H9 (cell line): Measurements from ENCODE around the gene NBEAL2. TPM values are rescaled to one million over a fixed set of nuclear protein-coding genes. Genes with fewer than 3 reads are reported as not detected.
A peak's percentile ranks its signal among the peaks of the same experiment; 100 is the strongest.

Experiments used
- DNase-seq: peaks from one replicate; pipeline ENCODE4 v3.0.0-alpha.2; 2017
- H2AFZ ChIP-seq: one replicate; pipeline ENCODE4 v1.6.1; 2013; ENCODE audit warnings: mild to moderate bottlenecking, low read length, control low read depth, moderate library complexity
- H2AK5ac ChIP-seq: 2 replicates; pipeline ENCODE4 v1.6.1; 2013; ENCODE audit warnings: low read length, control low read depth, mixed read lengths; ENCODE audit not compliant: insufficient read length
- H2BK120ac ChIP-seq: one replicate; pipeline ENCODE4 v1.6.1; 2013; ENCODE audit warnings: low read depth, mild to moderate bottlenecking, low read length, control low read depth, inconsistent platforms; ENCODE audit not compliant: poor library complexity, severe bottlenecking
- H2BK12ac ChIP-seq: 2 replicates; pipeline ENCODE4 v1.6.1; 2013; ENCODE audit warnings: low read length, control low read depth, mixed read lengths, low read depth; ENCODE audit not compliant: insufficient read length
- H2BK15ac ChIP-seq: 2 replicates; pipeline ENCODE4 v1.6.1; 2013; ENCODE audit warnings: low read depth, low read length, control low read depth
- H2BK20ac ChIP-seq: one replicate; pipeline ENCODE4 v1.6.1; 2013; ENCODE audit warnings: low read depth, mild to moderate bottlenecking, low read length, control low read depth, inconsistent platforms; ENCODE audit not compliant: poor library complexity, severe bottlenecking
- H2BK5ac ChIP-seq: 2 replicates; pipeline ENCODE4 v1.6.1; 2013; ENCODE audit warnings: low read length, control low read depth, mixed read lengths; ENCODE audit not compliant: insufficient read length
- H3K14ac ChIP-seq: 2 replicates; pipeline ENCODE4 v1.6.1; 2013; ENCODE audit warnings: low read length, control low read depth; ENCODE audit not compliant: insufficient read depth
- H3K18ac ChIP-seq: 2 replicates; pipeline ENCODE4 v1.6.1; 2013; ENCODE audit warnings: low read depth, mild to moderate bottlenecking, mixed read lengths, low read length, control low read depth; ENCODE audit not compliant: insufficient read length
- H3K23ac ChIP-seq: 2 replicates; pipeline ENCODE4 v1.6.1; 2013; ENCODE audit warnings: low read length, control low read depth, mixed read lengths, low read depth; ENCODE audit not compliant: insufficient read length
- H3K23me2 ChIP-seq: 2 replicates; pipeline ENCODE4 v1.6.1; 2013; ENCODE audit warnings: low read depth, mild to moderate bottlenecking, mixed read lengths, low read length, control low read depth; ENCODE audit not compliant: insufficient read length, poor library complexity, severe bottlenecking
- H3K27ac ChIP-seq: 2 replicates; pipeline ENCODE4 v1.5.1; 2013; ENCODE audit warnings: low read length, control low read depth, mixed read lengths, low read depth; ENCODE audit not compliant: insufficient read length
- H3K27me3 ChIP-seq: 2 replicates; pipeline ENCODE4 v1.6.1; 2013; ENCODE audit warnings: low read length, control low read depth, inconsistent platforms; ENCODE audit not compliant: insufficient read depth
- H3K4ac ChIP-seq: 2 replicates; pipeline ENCODE4 v1.6.1; 2013; ENCODE audit warnings: low read depth, mild to moderate bottlenecking, control low read depth, inconsistent platforms, low read length, moderate library complexity
- H3K4me1 ChIP-seq: 2 replicates; pipeline ENCODE4 v1.6.1; 2013; ENCODE audit warnings: low read length, control low read depth, inconsistent platforms; ENCODE audit not compliant: insufficient read depth
- H3K4me2 ChIP-seq: 2 replicates; pipeline ENCODE4 v1.6.1; 2013; ENCODE audit warnings: low read length, control low read depth, mixed read lengths; ENCODE audit not compliant: insufficient read length, insufficient read depth
- H3K56ac ChIP-seq: 2 replicates; pipeline ENCODE4 v1.6.1; 2013; ENCODE audit warnings: low read depth, mild to moderate bottlenecking, mixed read lengths, low read length, control low read depth; ENCODE audit not compliant: insufficient read length
- H3K79me1 ChIP-seq: 2 replicates; pipeline ENCODE4 v1.6.1; 2013; ENCODE audit warnings: low read depth, mild to moderate bottlenecking, moderate library complexity, low read length, control low read depth, inconsistent platforms; ENCODE audit not compliant: insufficient read depth, poor library complexity, severe bottlenecking
- H3K79me2 ChIP-seq: 2 replicates; pipeline ENCODE4 v1.6.1; 2013; ENCODE audit warnings: low read length, control low read depth, inconsistent platforms; ENCODE audit not compliant: insufficient read depth
- H3K9ac ChIP-seq: 2 replicates; pipeline ENCODE4 v1.6.1; 2013; ENCODE audit warnings: low read length, control low read depth, mixed read lengths; ENCODE audit not compliant: insufficient read length; ENCODE audit errors: extremely low read depth
- H3K9me3 ChIP-seq: one replicate; pipeline ENCODE4 v1.6.1; 2013; ENCODE audit warnings: low read depth, low read length, inconsistent platforms; ENCODE audit not compliant: control insufficient read depth
- H3T11ph ChIP-seq: one replicate; pipeline ENCODE4 v1.6.1; 2013; ENCODE audit warnings: mild to moderate bottlenecking, low read length, control low read depth, inconsistent platforms
- H4K20me1 ChIP-seq: one replicate; pipeline ENCODE4 v1.6.1; 2013; ENCODE audit not compliant: control insufficient read depth, insufficient read length, insufficient read depth
- H4K5ac ChIP-seq: 2 replicates; pipeline ENCODE4 v1.6.1; 2013; ENCODE audit warnings: low read depth, mild to moderate bottlenecking, mixed read lengths, low read length, control low read depth; ENCODE audit not compliant: insufficient read length
- H4K8ac ChIP-seq: replicated peaks from 2 replicates; pipeline ENCODE4 v1.6.1; 2013; ENCODE audit warnings: low read length, control low read depth, mixed read lengths, low read depth; ENCODE audit not compliant: insufficient read length
- H4K91ac ChIP-seq: 2 replicates; pipeline ENCODE4 v1.6.1; 2013; ENCODE audit warnings: low read depth, mild to moderate bottlenecking, moderate library complexity, mixed read lengths, low read length, control low read depth; ENCODE audit not compliant: insufficient read length
- H3K27ac Mint-ChIP-seq, 3 experiments: 2 replicates in 2 of 3; 3 replicates in 1 of 3; pipeline ENCODE4 v1.8.0; 2020 to 2021; ENCODE audit warnings: mixed read lengths in 3 of 3, mild to moderate bottlenecking in 1 of 3, moderate library complexity in 1 of 3
- H3K27me3 Mint-ChIP-seq: 2 replicates; pipeline ENCODE4 v1.8.0; 2021; ENCODE audit warnings: low read depth, mild to moderate bottlenecking, moderate library complexity, mixed read lengths
- H3K36me3 Mint-ChIP-seq, 3 experiments: 2 replicates in 2 of 3; 3 replicates in 1 of 3; pipeline ENCODE4 v1.8.0; 2020 to 2021; ENCODE audit warnings: low read depth in 3 of 3, mixed read lengths in 3 of 3; ENCODE audit not compliant: insufficient read depth in 1 of 3
- H3K4me1 Mint-ChIP-seq, 2 experiments: 2 replicates each; pipeline ENCODE4 v1.8.0; 2020; ENCODE audit warnings: mixed read lengths in 2 of 2
- H3K4me3 Mint-ChIP-seq, 2 experiments: 2 replicates in 1 of 2; 3 replicates in 1 of 2; pipeline ENCODE4 v1.8.0; 2020 to 2021; ENCODE audit warnings: mild to moderate bottlenecking in 2 of 2, mixed read lengths in 2 of 2, moderate library complexity in 1 of 2
- H3K9me3 Mint-ChIP-seq, 2 experiments: 2 replicates in 1 of 2; 3 replicates in 1 of 2; pipeline ENCODE4 v1.8.0; 2020; ENCODE audit warnings: mild to moderate bottlenecking in 2 of 2, mixed read lengths in 2 of 2, moderate library complexity in 1 of 2
- total RNA-seq: library from RNA; stranded (reverse); gene quantifications from 2 replicates; pipeline ENCODE4 v1.2.1, GENCODE V29; 2021
- TF ChIP-seq, protein P1 (sequence below): fragments of 200-600 bp; sonication (generic); conservative IDR thresholded peaks from 3 replicates; pipeline ENCODE4 v1.8.0; 2021; ENCODE audit warnings: antibody characterized with exemption, mild to moderate bottlenecking

NBEAL2 gene
- total RNA-seq, 1 experiment from 2014 or later = 52.1 TPM

DNA sequence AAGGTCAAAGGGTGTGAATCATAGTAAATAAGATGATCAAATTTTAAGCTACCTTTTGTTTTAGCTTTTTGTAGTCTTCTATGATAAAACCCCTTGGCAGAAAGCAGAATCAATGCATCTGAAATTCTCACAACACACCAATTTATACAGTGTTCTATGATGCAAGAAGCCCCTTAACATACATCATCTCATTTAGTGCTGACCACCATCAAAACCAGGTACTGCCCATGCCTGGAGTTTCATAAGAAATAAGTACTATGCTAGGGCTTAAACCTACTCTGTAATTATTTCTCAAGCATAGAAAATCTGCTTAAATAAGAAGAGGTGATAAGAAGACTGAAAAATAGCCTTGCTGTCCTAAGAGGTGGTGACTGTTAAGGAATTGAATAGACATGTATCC lies 67.6 kb downstream of the NBEAL2 start:
- Histone ChIP-seq H4K20me1 (no peaks in the 10 kb centered on the region), H3K14ac (no peak overlapping the region), H3K27ac (no peak overlapping the region), H2BK20ac (no peak overlapping the region), H3K4me1 (no peaks in the 10 kb centered on the region), H3K9ac (no peak overlapping the region), H2AK5ac (no peak overlapping the region), H3K9me3 (no peaks in the 10 kb centered on the region), H3K79me1 (peaks cover 3% of the 10 kb centered on the region), H2BK15ac (no peak overlapping the region), H2BK5ac (no peak overlapping the region), H3K27me3 (no peaks in the 10 kb centered on the region), H4K5ac (no peak overlapping the region), H2BK120ac (no peak overlapping the region), H4K91ac (no peak overlapping the region), H3K23ac (no peak overlapping the region), H3K23me2 (no peaks in the 10 kb centered on the region), H3K4ac (no peak overlapping the region), H3K79me2 (peaks cover 2% of the 10 kb centered on the region; the same call in 1 of the 2 replicates), H3K56ac (no peak overlapping the region), H3K4me2 (no peak overlapping the region), H3K18ac (no peak overlapping the region), H3T11ph (no peak overlapping the region), H2BK12ac (no peak overlapping the region), H4K8ac (no peak overlapping the region), H2AFZ (no peak overlapping the region)
- Mint-ChIP-seq H3K27ac (peak overlapping the region in 2 of 3 experiments; percentile 66 to 72; a peak in 3 of 7 replicates), H3K36me3 (peaks cover 10 to 34% (median 22%) of the 10 kb centered on the region in 3 experiments; a peak in 6 of 7 replicates), H3K27me3 (no peaks in the 10 kb centered on the region), H3K9me3 (no peaks in the 10 kb centered on the region), H3K4me1 (no peaks in the 10 kb centered on the region), H3K4me3 (no peak overlapping the region)
- DNase-seq = no peak
- TF ChIP-seq, protein P1, sequence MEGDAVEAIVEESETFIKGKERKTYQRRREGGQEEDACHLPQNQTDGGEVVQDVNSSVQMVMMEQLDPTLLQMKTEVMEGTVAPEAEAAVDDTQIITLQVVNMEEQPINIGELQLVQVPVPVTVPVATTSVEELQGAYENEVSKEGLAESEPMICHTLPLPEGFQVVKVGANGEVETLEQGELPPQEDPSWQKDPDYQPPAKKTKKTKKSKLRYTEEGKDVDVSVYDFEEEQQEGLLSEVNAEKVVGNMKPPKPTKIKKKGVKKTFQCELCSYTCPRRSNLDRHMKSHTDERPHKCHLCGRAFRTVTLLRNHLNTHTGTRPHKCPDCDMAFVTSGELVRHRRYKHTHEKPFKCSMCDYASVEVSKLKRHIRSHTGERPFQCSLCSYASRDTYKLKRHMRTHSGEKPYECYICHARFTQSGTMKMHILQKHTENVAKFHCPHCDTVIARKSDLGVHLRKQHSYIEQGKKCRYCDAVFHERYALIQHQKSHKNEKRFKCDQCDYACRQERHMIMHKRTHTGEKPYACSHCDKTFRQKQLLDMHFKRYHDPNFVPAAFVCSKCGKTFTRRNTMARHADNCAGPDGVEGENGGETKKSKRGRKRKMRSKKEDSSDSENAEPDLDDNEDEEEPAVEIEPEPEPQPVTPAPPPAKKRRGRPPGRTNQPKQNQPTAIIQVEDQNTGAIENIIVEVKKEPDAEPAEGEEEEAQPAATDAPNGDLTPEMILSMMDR = no peak
